Measurements from ENCODE around the gene ZNF311. TPM values are rescaled to one million over a fixed set of nuclear protein-coding genes. Genes with fewer than 3 reads are reported as not detected.
A peak's percentile ranks its signal among the peaks of the same experiment; 100 is the strongest.
"Not testable (repeated sequence)": the region's sequence is repeated elsewhere in the genome, so short reads cannot be mapped to it uniquely, and the experiment has no call there.

ZNF311 gene
- polyA plus RNA-seq, 3 donors: 0.05 TPM; not detected in 1

GRCh38 chr6:28965706-28966105 is 39.4 kb downstream of the ZNF311 start:
- Mint-ChIP-seq H3K36me3 (no peaks in the 10 kb centered on the region), H3K4me1 (no peaks in the 10 kb centered on the region), H3K27me3 (ENCODE audit: low read depth in 3 of 3) (peaks cover 6 to 18% (median 14%) of the 10 kb centered on the region in 3 donors), H3K27ac (peak overlapping the region in 1 of 7 donors; percentile 59), H3K9me3 (peaks cover 16 to 44% (median 24%) of the 10 kb centered on the region in 7 donors), H3K4me3 (no peak overlapping the region)
- Histone ChIP-seq H3K4me2 (replicated peaks; ENCODE audit: extremely low read depth, low read length, poor library complexity, severe bottlenecking) (no peak overlapping the region), H3K27ac (ENCODE audit: low read depth in 1 of 2, low read length in 2 of 2) (no peak overlapping the region), H3K4me3 (replicated peaks in 1 of 3; ENCODE audit: low read depth in 2 of 3, low read length in 3 of 3) (no peak overlapping the region), H3K4me1 (ENCODE audit: control insufficient read depth in 1 of 2, insufficient read depth in 2 of 2, low read length in 2 of 2) (no peaks in the 10 kb centered on the region), H4K20me1 (ENCODE audit: insufficient read depth, low read length) (no peaks in the 10 kb centered on the region), H3K9ac (ENCODE audit: insufficient read depth, low read length, poor library complexity, severe bottlenecking) (no peak overlapping the region), H3K27me3 (ENCODE audit: control insufficient read depth in 2 of 2, insufficient read depth in 2 of 2, low read length in 2 of 2) (no peaks in the 10 kb centered on the region), H3K79me2 (ENCODE audit: insufficient read depth, low read length) (no peaks in the 10 kb centered on the region), H2AFZ (ENCODE audit: insufficient read depth, low read depth, low read length, poor library complexity, severe bottlenecking) (no peak overlapping the region), H3K9me3 (replicated peaks in 1 of 2; ENCODE audit: control insufficient read depth in 1 of 2, insufficient read depth in 1 of 2, low read length in 2 of 2) (peaks cover 8 to 14% of the 10 kb centered on the region in 2 donors), H3K36me3 (replicated peaks in 1 of 2; ENCODE audit: control insufficient read depth in 1 of 2, insufficient read depth in 2 of 2, low read length in 2 of 2) (no peaks in the 10 kb centered on the region)
- DNase-seq: no peak
- intact Hi-C loops (cut with micrococcal nuclease): no loop called here
- no CpG with 5 or more reads among the region's 2 CpGs for WGBS (ENCODE audit: insufficient coverage)
- no peak for TF ChIP-seq CTCF (IDR thresholded peaks at IDR 0.05)

- no peak for DNase-seq
- Histone ChIP-seq H3K9ac (ENCODE audit: insufficient read depth, low read length, poor library complexity, severe bottlenecking) (no peak overlapping the region), H2AFZ (ENCODE audit: insufficient read depth, low read depth, low read length, poor library complexity, severe bottlenecking) (no peak overlapping the region), H3K4me1 (ENCODE audit: control insufficient read depth in 1 of 2, insufficient read depth in 2 of 2, low read length in 2 of 2) (no peaks in the 10 kb centered on the region), H3K27ac (ENCODE audit: low read depth in 1 of 2, low read length in 2 of 2) (no peak overlapping the region), H3K4me3 (replicated peaks in 1 of 3; ENCODE audit: low read depth in 2 of 3, low read length in 3 of 3) (no peak overlapping the region), H3K4me2 (replicated peaks; ENCODE audit: extremely low read depth, low read length, poor library complexity, severe bottlenecking) (no peak overlapping the region), H3K79me2 (ENCODE audit: insufficient read depth, low read length) (no peaks in the 10 kb centered on the region), H3K9me3 (replicated peaks in 1 of 2; ENCODE audit: control insufficient read depth in 1 of 2, insufficient read depth in 1 of 2, low read length in 2 of 2) (peaks cover 0 to 3% of the 10 kb centered on the region in 2 donors), H4K20me1 (ENCODE audit: insufficient read depth, low read length) (no peaks in the 10 kb centered on the region), H3K36me3 (replicated peaks in 1 of 2; ENCODE audit: control insufficient read depth in 1 of 2, insufficient read depth in 2 of 2, low read length in 2 of 2) (no peaks in the 10 kb centered on the region), H3K27me3 (ENCODE audit: control insufficient read depth in 2 of 2, insufficient read depth in 2 of 2, low read length in 2 of 2) (peaks cover 2 to 8% of the 10 kb centered on the region in 2 donors)
- H3K4me1 Mint-ChIP-seq: no peaks in the 10 kb centered on the region
- 97% methylated on average over 3 of the region's 4 CpGs for WGBS (ENCODE audit: insufficient coverage)
- no peaks in the 10 kb centered on the region for H3K36me3 Mint-ChIP-seq
- no peak overlapping the region for H3K4me3 Mint-ChIP-seq
- H3K27me3 Mint-ChIP-seq (ENCODE audit: low read depth in 3 of 3): peaks cover 7 to 18% (median 14%) of the 10 kb centered on the region in 3 donors
- peak overlapping the region in 2 of 7 donors; percentile 37 to 44 for H3K27ac Mint-ChIP-seq
- intact Hi-C loops (cut with micrococcal nuclease): no loop called here
- peaks cover 2 to 14% (median 4%) of the 10 kb centered on the region in 7 donors for H3K9me3 Mint-ChIP-seq
- TF ChIP-seq CTCF (IDR thresholded peaks at IDR 0.05): no peak
Observed at GRCh38 chr6:28960846-28961500, 44.1 kb downstream of the ZNF311 start.

GRCh38 chr6:28958561-28959243 is 46.4 kb downstream of the ZNF311 start:
- Mint-ChIP-seq H3K27me3 (ENCODE audit: low read depth in 3 of 3) (peaks cover 24 to 28% (median 28%) of the 10 kb centered on the region in 3 donors), H3K4me3 (peak overlapping the region in 1 of 2 donors; percentile 12), H3K9me3 (peaks cover 2 to 21% (median 14%) of the 10 kb centered on the region in 7 donors)
- intact Hi-C loops (cut with micrococcal nuclease); H3K36me3 ChIP-seq (replicated peaks in 1 of 2; ENCODE audit: control insufficient read depth in 1 of 2, insufficient read depth in 2 of 2, low read length in 2 of 2); H3K9ac ChIP-seq (ENCODE audit: insufficient read depth, low read length, poor library complexity, severe bottlenecking); H3K36me3 Mint-ChIP-seq; H4K20me1 ChIP-seq (ENCODE audit: insufficient read depth, low read length); H3K4me1 ChIP-seq (ENCODE audit: control insufficient read depth in 1 of 2, insufficient read depth in 2 of 2, low read length in 2 of 2); H3K27ac ChIP-seq (ENCODE audit: low read depth in 1 of 2, low read length in 2 of 2); H3K4me2 ChIP-seq (replicated peaks; ENCODE audit: extremely low read depth, low read length, poor library complexity, severe bottlenecking); H3K27ac Mint-ChIP-seq; H3K4me1 Mint-ChIP-seq; H3K4me3 ChIP-seq (replicated peaks in 1 of 3; ENCODE audit: low read depth in 2 of 3, low read length in 3 of 3); DNase-seq; H3K79me2 ChIP-seq (ENCODE audit: insufficient read depth, low read length); H2AFZ ChIP-seq (ENCODE audit: insufficient read depth, low read depth, low read length, poor library complexity, severe bottlenecking): not testable (repeated sequence)
- Histone ChIP-seq H3K9me3 (replicated peaks in 1 of 2; ENCODE audit: control insufficient read depth in 1 of 2, insufficient read depth in 1 of 2, low read length in 2 of 2) (peaks cover 3 to 11% of the 10 kb centered on the region in 2 donors), H3K27me3 (ENCODE audit: control insufficient read depth in 2 of 2, insufficient read depth in 2 of 2, low read length in 2 of 2) (peaks cover 9 to 29% of the 10 kb centered on the region in 2 donors)
- 83% methylated on average over 3 of the region's 13 CpGs for WGBS (ENCODE audit: insufficient coverage)

Data from CD14-positive monocyte (primary cell).